ENCODE data around the gene TOPORS. TPM values are rescaled to one million over a fixed set of nuclear protein-coding genes. Genes with fewer than 3 reads are reported as not detected.

TOPORS gene
- total and polyA plus RNA-seq, 8 donors, result 3.2 to 45.9 (median 6.6) TPM

DNA sequence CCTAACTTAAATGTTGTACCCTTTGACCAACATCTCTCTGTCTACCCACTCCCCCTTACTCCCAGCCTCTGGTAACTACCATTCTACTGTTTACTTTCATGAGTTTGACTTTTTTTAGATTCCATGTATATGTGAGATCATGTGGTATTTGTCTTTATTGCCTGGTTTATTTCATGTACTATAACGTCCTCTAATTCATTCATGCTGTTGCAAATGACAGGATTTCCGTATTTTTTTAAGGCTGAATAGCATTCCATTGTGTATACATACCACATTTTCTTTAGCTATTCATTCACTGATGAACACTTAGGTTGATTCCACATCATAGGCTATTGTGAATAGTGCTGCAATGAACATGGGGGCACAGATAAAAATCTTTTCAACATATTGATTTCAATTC lies 32.4 kb upstream of the TOPORS start:
- Histone ChIP-seq H3K27me3 (peaks cover 0 to 15% (median 0%) of the 10 kb centered on the region in 3 donors), H3K9me3 (no peaks in the 10 kb centered on the region), H3K27ac (no peak overlapping the region), H3K4me1 (no peaks in the 10 kb centered on the region), H3K36me3 (no peaks in the 10 kb centered on the region), H3K4me3 (no peak overlapping the region)
- DNase-seq, result no peak
- whole genome bisulfite sequencing, 5 donors, result 28 to 44% (median 33%) methylated on average over 2 of the region's 2 CpGs
- intact Hi-C loops (cut with DNase I; ENCODE audit: low total_unique reads), result loop anchor here (5.0 kb wide), 2 partner anchors 207 to 383 kb away; no protein-coding TSS in a partner anchor
- TF ChIP-seq POLR2AphosphoS5 (IDR thresholded peaks at IDR 0.05) (no peak), POLR2A (IDR thresholded peaks at IDR 0.05) (no peak), EP300 (IDR thresholded peaks at IDR 0.05) (no peak)
- TF ChIP-seq, protein P1, sequence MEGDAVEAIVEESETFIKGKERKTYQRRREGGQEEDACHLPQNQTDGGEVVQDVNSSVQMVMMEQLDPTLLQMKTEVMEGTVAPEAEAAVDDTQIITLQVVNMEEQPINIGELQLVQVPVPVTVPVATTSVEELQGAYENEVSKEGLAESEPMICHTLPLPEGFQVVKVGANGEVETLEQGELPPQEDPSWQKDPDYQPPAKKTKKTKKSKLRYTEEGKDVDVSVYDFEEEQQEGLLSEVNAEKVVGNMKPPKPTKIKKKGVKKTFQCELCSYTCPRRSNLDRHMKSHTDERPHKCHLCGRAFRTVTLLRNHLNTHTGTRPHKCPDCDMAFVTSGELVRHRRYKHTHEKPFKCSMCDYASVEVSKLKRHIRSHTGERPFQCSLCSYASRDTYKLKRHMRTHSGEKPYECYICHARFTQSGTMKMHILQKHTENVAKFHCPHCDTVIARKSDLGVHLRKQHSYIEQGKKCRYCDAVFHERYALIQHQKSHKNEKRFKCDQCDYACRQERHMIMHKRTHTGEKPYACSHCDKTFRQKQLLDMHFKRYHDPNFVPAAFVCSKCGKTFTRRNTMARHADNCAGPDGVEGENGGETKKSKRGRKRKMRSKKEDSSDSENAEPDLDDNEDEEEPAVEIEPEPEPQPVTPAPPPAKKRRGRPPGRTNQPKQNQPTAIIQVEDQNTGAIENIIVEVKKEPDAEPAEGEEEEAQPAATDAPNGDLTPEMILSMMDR (IDR thresholded peaks at IDR 0.05), result no peak

GRCh38 chr9:32581512-32582143 lies 29.2 kb upstream of the TOPORS start:
- Histone ChIP-seq H3K4me3 (no peak overlapping the region), H3K9me3 (no peaks in the 10 kb centered on the region), H3K4me1 (peaks cover 0 to 8% (median 3%) of the 10 kb centered on the region in 4 donors), H3K27me3 (peaks cover 0 to 15% (median 0%) of the 10 kb centered on the region in 3 donors), H3K36me3 (no peaks in the 10 kb centered on the region), H3K27ac (no peak overlapping the region)
- DNase-seq, result peak in 1 of 2 donors; percentile 79
- 31 to 43% (median 34%) methylated on average over 3 of the region's 3 CpGs for WGBS, 5 donors
- intact Hi-C loops (cut with DNase I; ENCODE audit: low total_unique reads), result loop anchor here (5.0 kb wide), 2 partner anchors 204 to 386 kb away; no protein-coding TSS in a partner anchor
- TF ChIP-seq, protein P1 (IDR thresholded peaks at IDR 0.05), result peak in 4 of 7 experiments; percentile 9 to 40 (median 26)
- TF ChIP-seq POLR2A (IDR thresholded peaks at IDR 0.05) (no peak), EP300 (IDR thresholded peaks at IDR 0.05) (no peak), POLR2AphosphoS5 (IDR thresholded peaks at IDR 0.05) (no peak)

DNA sequence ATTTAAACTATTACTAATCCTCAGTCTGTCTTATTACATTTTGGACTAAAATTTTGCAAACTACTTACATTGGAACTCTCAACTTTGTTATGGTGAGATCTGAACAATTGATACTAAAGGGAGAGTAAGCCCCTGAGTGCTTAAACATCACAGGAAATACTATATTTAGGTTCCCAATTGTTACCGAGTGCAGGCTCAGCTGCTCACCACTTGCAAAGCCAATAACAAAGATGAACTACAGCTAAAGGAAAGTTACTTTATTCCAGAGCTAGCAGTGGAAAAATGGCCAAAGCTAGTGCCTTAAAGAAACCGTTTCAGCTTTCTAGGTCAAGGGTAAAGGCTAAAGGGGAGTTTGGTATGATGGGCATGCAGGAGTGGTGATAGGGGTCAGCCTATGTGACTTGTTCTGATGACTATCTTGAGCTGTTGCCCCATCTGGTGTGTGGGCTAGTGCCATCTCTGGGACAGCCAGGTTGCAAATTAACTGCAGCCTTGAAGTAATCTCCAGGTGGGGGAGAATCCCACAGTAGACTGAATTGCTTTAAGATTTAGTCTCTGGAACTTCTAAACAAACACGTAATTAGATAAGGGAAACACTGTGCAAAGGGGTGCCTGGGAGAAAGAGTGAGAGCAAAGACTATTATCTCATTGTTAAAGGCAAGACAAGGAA lies 28.4 kb upstream of the TOPORS start:
- intact Hi-C loops (cut with DNase I; ENCODE audit: low total_unique reads), result loop anchor here (5.0 kb wide), 2 partner anchors 203 to 387 kb away; no protein-coding TSS in a partner anchor
- Histone ChIP-seq H3K27me3 (peaks cover 0 to 10% (median 0%) of the 10 kb centered on the region in 3 donors), H3K4me3 (no peak overlapping the region), H3K36me3 (no peaks in the 10 kb centered on the region), H3K4me1 (peaks cover 0 to 8% (median 3%) of the 10 kb centered on the region in 4 donors), H3K9me3 (no peaks in the 10 kb centered on the region), H3K27ac (no peak overlapping the region)
- no peak for DNase-seq
- WGBS, 5 donors, result 6 to 16% (median 12%) methylated on average over 3 of the region's 3 CpGs
- no peak for TF ChIP-seq EP300 (IDR thresholded peaks at IDR 0.05)
- no peak for TF ChIP-seq POLR2A (IDR thresholded peaks at IDR 0.05)

GRCh38 chr9:32579706-32580331 lies 27.4 kb upstream of the TOPORS start:
- Histone ChIP-seq H3K4me1 (peaks cover 0 to 8% (median 3%) of the 10 kb centered on the region in 4 donors), H3K4me3 (no peak overlapping the region), H3K27me3 (peaks cover 0 to 9% (median 0%) of the 10 kb centered on the region in 3 donors), H3K27ac (no peak overlapping the region), H3K9me3 (no peaks in the 10 kb centered on the region), H3K36me3 (no peaks in the 10 kb centered on the region)
- peak; percentile 82 to 83 for DNase-seq
- 17 to 22% (median 20%) methylated on average over 4 of the region's 4 CpGs for WGBS, 5 donors
- intact Hi-C loops (cut with DNase I; ENCODE audit: low total_unique reads), result loop anchor here (5.0 kb wide), 2 partner anchors 203 to 387 kb away; no protein-coding TSS in a partner anchor
- no peak for TF ChIP-seq EP300 (IDR thresholded peaks at IDR 0.05)
- TF ChIP-seq, protein P1 (IDR thresholded peaks at IDR 0.05), result peak in 5 of 7 experiments; percentile 57 to 90 (median 86)
- TF ChIP-seq POLR2A (IDR thresholded peaks at IDR 0.05), result no peak

Measured in stomach (tissue), 9 donors.